Astrocyte (in vitro differentiated cells and primary cell): ENCODE results near the gene LRBA. TPM values are rescaled to one million over a fixed set of nuclear protein-coding genes. Genes with fewer than 3 reads are reported as not detected.

Source experiments
- DNase-seq: peaks from one replicate; pipeline ENCODE4 v3.0.0-alpha.2; 2010; ENCODE audit warnings: low read depth
- FAIRE-seq: peaks from 2 replicates; lab custom pipeline; 2011; peaks lifted over from hg19 to GRCh38; lab: Jason Lieb, UNC
- H2AFZ ChIP-seq: 2 replicates; pipeline ENCODE4 v1.6.0; 2012; ENCODE audit warnings: low read depth, low read length, inconsistent platforms
- H3K27ac ChIP-seq: 2 replicates; pipeline ENCODE4 v1.5.1; 2011; ENCODE audit warnings: low read depth, low read length, inconsistent platforms
- H3K27me3 ChIP-seq: 2 replicates; pipeline ENCODE4 v1.6.0; 2011; ENCODE audit warnings: low read length, inconsistent platforms; ENCODE audit not compliant: insufficient read depth
- H3K36me3 ChIP-seq: 2 replicates; pipeline ENCODE4 v1.5.1; 2011; ENCODE audit warnings: low read length, inconsistent platforms; ENCODE audit not compliant: insufficient read depth
- H3K4me1 ChIP-seq: 2 replicates; pipeline ENCODE4 v1.5.1; 2011; ENCODE audit warnings: low read length, inconsistent platforms; ENCODE audit not compliant: insufficient read depth
- H3K4me2 ChIP-seq: 2 replicates; pipeline ENCODE4 v1.6.0; 2012; ENCODE audit warnings: low read length, inconsistent platforms
- H3K4me3 ChIP-seq: 2 replicates; pipeline ENCODE4 v1.5.1; 2011; ENCODE audit warnings: low read depth, mild to moderate bottlenecking, low read length, inconsistent platforms; ENCODE audit not compliant: insufficient read depth
- H3K79me2 ChIP-seq: 2 replicates; pipeline ENCODE4 v1.6.0; 2012; ENCODE audit warnings: mild to moderate bottlenecking, low read length, inconsistent platforms; ENCODE audit not compliant: insufficient read depth
- H3K9ac ChIP-seq: 2 replicates; pipeline ENCODE4 v1.6.0; 2012; ENCODE audit warnings: mild to moderate bottlenecking, low read length, inconsistent platforms
- H3K9me3 ChIP-seq: 2 replicates; pipeline ENCODE4 v1.5.1; 2012; ENCODE audit warnings: low read depth, mild to moderate bottlenecking, low read length, inconsistent platforms; ENCODE audit not compliant: insufficient read depth
- H4K20me1 ChIP-seq: 2 replicates; pipeline ENCODE4 v1.6.0; 2012; ENCODE audit warnings: low read length, inconsistent platforms; ENCODE audit not compliant: insufficient read depth
- H3K27ac Mint-ChIP-seq: one replicate; pipeline ENCODE4 v1.8.0; 2021; ENCODE audit warnings: mild to moderate bottlenecking, mixed read lengths; ENCODE audit not compliant: unreplicated experiment
- H3K27me3 Mint-ChIP-seq: one replicate; pipeline ENCODE4 v1.8.0; 2021; ENCODE audit warnings: low read depth, mixed read lengths; ENCODE audit not compliant: unreplicated experiment
- H3K36me3 Mint-ChIP-seq: one replicate; pipeline ENCODE4 v1.8.0; 2021; ENCODE audit warnings: low read depth, mixed read lengths; ENCODE audit not compliant: unreplicated experiment
- H3K4me1 Mint-ChIP-seq: one replicate; pipeline ENCODE4 v1.8.0; 2021; ENCODE audit warnings: low read depth, mixed read lengths; ENCODE audit not compliant: unreplicated experiment
- H3K4me3 Mint-ChIP-seq: one replicate; pipeline ENCODE4 v1.8.0; 2021; ENCODE audit warnings: mild to moderate bottlenecking, moderate library complexity, mixed read lengths; ENCODE audit not compliant: unreplicated experiment
- H3K9me3 Mint-ChIP-seq: one replicate; pipeline ENCODE4 v1.8.0; 2021; ENCODE audit warnings: mild to moderate bottlenecking, mixed read lengths; ENCODE audit not compliant: unreplicated experiment
- CTCF ChIP-seq: IDR thresholded peaks from 2 replicates; pipeline ENCODE4 v1.5.1; 2011; ENCODE audit warnings: low read depth, mild to moderate bottlenecking, inconsistent platforms, low read length, moderate library complexity; ENCODE audit not compliant: insufficient read depth
- EZH2 ChIP-seq: IDR thresholded peaks from 2 replicates; pipeline ENCODE4 v1.6.1; 2012; ENCODE audit warnings: mild to moderate bottlenecking, low read length, inconsistent platforms; ENCODE audit not compliant: insufficient read depth
- total RNA-seq: library from RNA; stranded (reverse); gene quantifications from 2 replicates; pipeline ENCODE4 v1.2.1, GENCODE V29; 2021

Gene LRBA
- total RNA-seq, 1 donor from 2014 or later = 25.3 TPM

GRCh38 chr4:150817017-150817416 is 198.1 kb downstream of the LRBA start:
- H3K27ac ChIP-seq = no peak overlapping the region
- no peaks in the 10 kb centered on the region for H3K79me2 ChIP-seq
- no peaks in the 10 kb centered on the region for H4K20me1 ChIP-seq
- Mint-ChIP-seq H3K9me3 (no peaks in the 10 kb centered on the region), H3K4me1 (peaks cover 3% of the 10 kb centered on the region), H3K4me3 (no peak overlapping the region), H3K27ac (no peak overlapping the region), H3K27me3 (no peaks in the 10 kb centered on the region), H3K36me3 (no peaks in the 10 kb centered on the region)
- H3K4me2 ChIP-seq = no peak overlapping the region
- peaks cover 5% of the 10 kb centered on the region for H3K4me1 ChIP-seq
- H3K9me3 ChIP-seq = no peaks in the 10 kb centered on the region
- H2AFZ ChIP-seq = no peak overlapping the region
- TF ChIP-seq EZH2 (no peak), CTCF (no peak)
- H3K36me3 ChIP-seq = no peaks in the 10 kb centered on the region
- no peak overlapping the region for H3K9ac ChIP-seq
- FAIRE-seq (no peak), DNase-seq (peak; percentile 1)
- H3K27me3 ChIP-seq = no peaks in the 10 kb centered on the region
- no peak overlapping the region for H3K4me3 ChIP-seq

GRCh38 chr4:150816491-150816890 is 198.6 kb downstream of the LRBA start:
- H4K20me1 ChIP-seq = no peaks in the 10 kb centered on the region
- H3K27ac ChIP-seq = no peak overlapping the region
- H3K79me2 ChIP-seq = no peaks in the 10 kb centered on the region
- TF ChIP-seq EZH2 = no peak
- no peak for TF ChIP-seq CTCF
- H3K27me3 Mint-ChIP-seq = no peaks in the 10 kb centered on the region
- no peaks in the 10 kb centered on the region for H3K9me3 Mint-ChIP-seq
- no peak overlapping the region for H3K9ac ChIP-seq
- H3K36me3 ChIP-seq = no peaks in the 10 kb centered on the region
- H3K4me3 Mint-ChIP-seq = no peak overlapping the region
- no peak overlapping the region for H3K4me3 ChIP-seq
- H3K4me1 ChIP-seq = peaks cover 5% of the 10 kb centered on the region
- H3K36me3 Mint-ChIP-seq = no peaks in the 10 kb centered on the region
- peak; percentile 69 for DNase-seq
- no peak overlapping the region for H3K4me2 ChIP-seq
- peak; percentile 45 for FAIRE-seq
- no peak overlapping the region for H2AFZ ChIP-seq
- H3K27me3 ChIP-seq = no peaks in the 10 kb centered on the region
- H3K9me3 ChIP-seq = no peaks in the 10 kb centered on the region
- peaks cover under 1% of the 10 kb centered on the region for H3K4me1 Mint-ChIP-seq
- no peak overlapping the region for H3K27ac Mint-ChIP-seq

GRCh38 chr4:150814873-150815272 is 200.2 kb downstream of the LRBA start:
- Mint-ChIP-seq H3K27me3 (no peaks in the 10 kb centered on the region), H3K4me1 (no peaks in the 10 kb centered on the region), H3K4me3 (no peak overlapping the region), H3K9me3 (no peaks in the 10 kb centered on the region), H3K36me3 (no peaks in the 10 kb centered on the region), H3K27ac (no peak overlapping the region)
- H3K27ac ChIP-seq = no peak overlapping the region
- no peak overlapping the region for H3K4me2 ChIP-seq
- no peaks in the 10 kb centered on the region for H3K27me3 ChIP-seq
- FAIRE-seq (no peak), DNase-seq (no peak)
- no peaks in the 10 kb centered on the region for H3K36me3 ChIP-seq
- H3K4me1 ChIP-seq = peaks cover 5% of the 10 kb centered on the region
- H4K20me1 ChIP-seq = no peaks in the 10 kb centered on the region
- TF ChIP-seq EZH2 (no peak), CTCF (no peak)
- no peak overlapping the region for H2AFZ ChIP-seq
- H3K79me2 ChIP-seq = no peaks in the 10 kb centered on the region
- no peak overlapping the region for H3K9ac ChIP-seq
- H3K9me3 ChIP-seq = no peaks in the 10 kb centered on the region
- H3K4me3 ChIP-seq = no peak overlapping the region
